Omental fat pad (tissue), 4 donors: Measurements from ENCODE around the gene CLEC6A. TPM values are rescaled to one million over a fixed set of nuclear protein-coding genes. Genes with fewer than 3 reads are reported as not detected.
"Not testable (repeated sequence)": the region's sequence is repeated elsewhere in the genome, so short reads cannot be mapped to it uniquely, and the experiment has no call there.

ENCODE experiments used
- ATAC-seq: fragments of 150-250 bp; one replicate; pipeline ENCODE4 v1.9.1; 2016; ENCODE audit warnings: mild to moderate bottlenecking, moderate library complexity; ENCODE audit not compliant: low FRiP score
- DNase-seq: peaks from one replicate; pipeline ENCODE4 v3.0.0-alpha.2; 2019; ENCODE audit warnings: low spot score
- total RNA-seq, 4 donors: library from RNA; depleted of rRNA; stranded (reverse); fragments of >200 nt; gene quantifications; one replicate each; pipeline ENCODE4 v1.1.0, GENCODE V29; 2016
- TF ChIP-seq, protein P1 (sequence below), 3 donors: fragments of 450-650 bp; IDR thresholded peaks; one replicate each; pipeline ENCODE4 v1.5.1; 2016 to 2017; ENCODE audit warnings: antibody characterized with exemption in 3 of 3, mild to moderate bottlenecking in 3 of 3, moderate library complexity in 2 of 3

CLEC6A gene
- not detected for total RNA-seq

GRCh38 chr12:8455727-8456360, at the start of gene CLEC6A:
CLEC6A (plus strand) TSS chr12:8455962; CDS start chr12:8456112, 150 bp downstream.
- ATAC-seq, result no peak
- no peak for DNase-seq
- TF ChIP-seq, protein P1, sequence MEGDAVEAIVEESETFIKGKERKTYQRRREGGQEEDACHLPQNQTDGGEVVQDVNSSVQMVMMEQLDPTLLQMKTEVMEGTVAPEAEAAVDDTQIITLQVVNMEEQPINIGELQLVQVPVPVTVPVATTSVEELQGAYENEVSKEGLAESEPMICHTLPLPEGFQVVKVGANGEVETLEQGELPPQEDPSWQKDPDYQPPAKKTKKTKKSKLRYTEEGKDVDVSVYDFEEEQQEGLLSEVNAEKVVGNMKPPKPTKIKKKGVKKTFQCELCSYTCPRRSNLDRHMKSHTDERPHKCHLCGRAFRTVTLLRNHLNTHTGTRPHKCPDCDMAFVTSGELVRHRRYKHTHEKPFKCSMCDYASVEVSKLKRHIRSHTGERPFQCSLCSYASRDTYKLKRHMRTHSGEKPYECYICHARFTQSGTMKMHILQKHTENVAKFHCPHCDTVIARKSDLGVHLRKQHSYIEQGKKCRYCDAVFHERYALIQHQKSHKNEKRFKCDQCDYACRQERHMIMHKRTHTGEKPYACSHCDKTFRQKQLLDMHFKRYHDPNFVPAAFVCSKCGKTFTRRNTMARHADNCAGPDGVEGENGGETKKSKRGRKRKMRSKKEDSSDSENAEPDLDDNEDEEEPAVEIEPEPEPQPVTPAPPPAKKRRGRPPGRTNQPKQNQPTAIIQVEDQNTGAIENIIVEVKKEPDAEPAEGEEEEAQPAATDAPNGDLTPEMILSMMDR (IDR thresholded peaks at IDR 0.05), result no peak

DNA sequence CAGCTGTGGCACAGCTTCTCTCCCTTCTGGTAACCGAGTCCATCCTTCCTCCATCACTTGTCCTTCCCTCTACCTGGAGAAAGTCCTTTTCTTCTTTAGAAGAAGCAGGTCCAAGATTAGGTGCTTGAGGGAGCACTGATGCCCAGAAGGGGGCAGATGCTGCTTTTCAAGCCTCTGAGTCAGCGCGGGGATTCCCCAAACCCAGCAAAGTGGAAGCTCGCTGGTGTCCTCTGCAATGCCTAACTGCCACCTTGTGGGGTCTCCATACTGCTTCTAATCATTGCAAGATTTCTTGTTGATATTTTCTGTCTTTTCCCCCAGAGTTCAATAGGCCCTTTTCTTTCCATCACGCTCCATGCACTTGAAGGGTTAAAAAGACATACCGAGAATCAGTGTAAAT, 36.2 kb upstream of the CLEC6A start:
- not testable (repeated sequence) for ATAC-seq, DNase-seq

- TF ChIP-seq, protein P1 (IDR thresholded peaks at IDR 0.05), result no peak
- ATAC-seq, result no peak
- no peak for DNase-seq
Observed at GRCh38 chr12:8420506-8420905, 35.3 kb upstream of the CLEC6A start.

DNA sequence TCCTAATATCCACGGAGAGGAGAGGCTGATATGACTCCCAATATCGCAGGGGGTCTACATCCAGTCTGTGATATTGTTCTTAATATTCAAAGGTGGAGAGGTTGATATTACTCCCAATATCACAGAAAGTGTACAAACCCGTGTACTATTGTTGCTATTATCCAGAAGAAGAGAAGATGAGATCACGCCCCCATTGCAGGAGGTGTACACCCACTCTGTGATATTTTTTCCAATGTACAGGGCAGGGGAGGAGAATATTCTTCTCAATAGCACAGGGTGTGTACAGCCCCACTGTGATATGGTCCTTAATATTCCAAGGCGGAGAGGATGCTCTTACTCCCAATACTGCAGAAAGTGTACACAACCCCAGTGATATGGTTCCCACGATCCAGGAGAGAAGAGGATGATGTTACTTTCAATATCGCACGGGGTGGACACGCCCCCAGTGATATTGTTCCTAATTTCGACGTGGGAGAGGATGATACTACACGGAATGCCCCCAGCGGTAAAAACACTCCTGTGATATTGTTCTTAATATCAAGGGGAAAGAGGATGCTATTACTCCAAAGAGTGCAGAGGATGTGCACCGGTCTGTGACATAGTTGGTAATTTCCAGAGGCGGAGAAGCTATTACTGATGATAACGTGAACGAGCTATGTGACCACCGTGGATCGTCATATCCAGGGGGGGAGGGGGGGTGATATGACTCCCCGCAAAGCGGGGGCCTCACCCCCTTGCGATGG, 11.1 kb upstream of the CLEC6A start:
- ATAC-seq, DNase-seq: not testable (repeated sequence)

GRCh38 chr12:8445731-8446130, 10.0 kb upstream of the CLEC6A start:
- TF ChIP-seq, protein P1 (IDR thresholded peaks at IDR 0.05), result no peak
- no peak for DNase-seq
- no peak for ATAC-seq

GRCh38 chr12:8446642-8447547, 8.9 kb upstream of the CLEC6A start:
- TF ChIP-seq, protein P1 (IDR thresholded peaks at IDR 0.05), result no peak
- DNase-seq (no peak), ATAC-seq (no peak)

DNA sequence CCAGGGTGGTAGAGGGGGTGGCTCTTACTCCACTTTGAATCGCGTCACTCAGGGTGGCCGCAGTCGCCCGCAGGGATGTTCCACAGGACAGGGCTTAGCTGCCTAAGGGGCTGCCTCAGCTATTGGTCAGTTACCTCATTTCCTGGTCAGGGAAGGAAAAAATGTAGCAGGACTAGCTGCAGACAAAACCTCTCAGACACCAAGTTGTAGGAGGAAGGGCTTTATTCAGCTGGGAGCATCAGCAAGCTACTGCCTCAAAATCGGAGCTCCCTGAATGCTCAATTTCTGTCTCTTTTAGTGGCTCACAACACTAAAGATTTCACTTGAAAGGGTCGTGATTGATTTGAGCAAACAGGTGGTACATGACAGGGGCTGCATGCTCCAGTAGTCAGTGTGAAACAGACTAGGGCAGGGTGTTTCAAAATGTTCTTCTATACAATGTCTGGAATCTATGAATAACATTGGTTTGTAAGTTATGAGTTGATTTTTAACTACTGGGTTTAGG, 6.4 kb upstream of the CLEC6A start:
- TF ChIP-seq, protein P1 (IDR thresholded peaks at IDR 0.05), result no peak
- DNase-seq (no peak), ATAC-seq (no peak)
